HEK293 (cell line): ENCODE results near the gene DMPK.

Experiments used
- IKZF3 ChIP-seq: fragments of 450-650 bp; IDR thresholded peaks from 2 replicates; pipeline ENCODE4 v1.5.0; 2018; ENCODE audit warnings: missing biosample characterization, mild to moderate bottlenecking, missing genetic modification characterization, moderate library complexity
- KLF10 ChIP-seq: fragments of 450-650 bp; IDR thresholded peaks from 2 replicates; pipeline ENCODE4 v1.5.1; 2018; ENCODE audit warnings: missing biosample characterization, mild to moderate bottlenecking, missing genetic modification characterization
- KLF16 ChIP-seq: fragments of 450-650 bp; formaldehyde crosslinking; IDR thresholded peaks from 2 replicates; pipeline ENCODE4 v1.5.1; 2017; ENCODE audit warnings: missing biosample characterization, missing genetic modification characterization
- MYNN ChIP-seq: fragments of 450-650 bp; formaldehyde crosslinking; IDR thresholded peaks from 2 replicates; pipeline ENCODE4 v1.5.1; 2016; ENCODE audit warnings: missing biosample characterization, missing genetic modification characterization, borderline replicate concordance
- PRDM1 ChIP-seq: fragments of 450-650 bp; formaldehyde crosslinking; IDR thresholded peaks from 2 replicates; pipeline ENCODE4; 2016; ENCODE audit warnings: missing biosample characterization, missing genetic modification characterization
- SALL2 ChIP-seq: fragments of 450-650 bp; formaldehyde crosslinking; IDR thresholded peaks from 2 replicates; pipeline ENCODE4 v1.5.0; 2017; ENCODE audit warnings: missing biosample characterization, mild to moderate bottlenecking, missing genetic modification characterization, borderline replicate concordance
- SCRT2 ChIP-seq: fragments of 450-650 bp; formaldehyde crosslinking; IDR thresholded peaks from 2 replicates; pipeline ENCODE4 v1.5.1; 2016; ENCODE audit warnings: missing biosample characterization, missing genetic modification characterization
- SP3 ChIP-seq: fragments of 450-650 bp; formaldehyde crosslinking; IDR thresholded peaks from 2 replicates; pipeline ENCODE4 v1.5.1; 2016; ENCODE audit warnings: missing biosample characterization, missing genetic modification characterization
- WT1 ChIP-seq: fragments of 450-650 bp; formaldehyde crosslinking; IDR thresholded peaks from 2 replicates; pipeline ENCODE4 v1.5.1; 2016; ENCODE audit warnings: missing biosample characterization, missing genetic modification characterization
- ZBTB21 ChIP-seq: fragments of 450-650 bp; formaldehyde crosslinking; IDR thresholded peaks from 2 replicates; pipeline ENCODE4 v1.5.1; 2017; ENCODE audit warnings: missing biosample characterization, missing genetic modification characterization
- ZFHX2 ChIP-seq: fragments of 450-650 bp; formaldehyde crosslinking; conservative IDR thresholded peaks from 2 replicates; pipeline ENCODE4 v1.5.1; 2016; ENCODE audit warnings: missing biosample characterization, missing genetic modification characterization
- ZFP3 ChIP-seq: fragments of 450-650 bp; formaldehyde crosslinking; IDR thresholded peaks from 2 replicates; pipeline ENCODE4 v1.5.1; 2016; ENCODE audit warnings: low read depth, missing biosample characterization, missing genetic modification characterization
- ZNF112 ChIP-seq: fragments of 450-650 bp; formaldehyde crosslinking; IDR thresholded peaks from 2 replicates; pipeline ENCODE4 v1.5.0; 2017; ENCODE audit warnings: missing biosample characterization, missing genetic modification characterization
- ZNF138 ChIP-seq: fragments of 450-650 bp; formaldehyde crosslinking; IDR thresholded peaks from 2 replicates; pipeline ENCODE4 v1.5.1; 2016; ENCODE audit warnings: missing biosample characterization, missing genetic modification characterization, borderline replicate concordance
- ZNF292 ChIP-seq: fragments of 450-650 bp; formaldehyde crosslinking; IDR thresholded peaks from 2 replicates; pipeline ENCODE4 v1.5.1; 2016; ENCODE audit warnings: low read depth, missing biosample characterization, missing genetic modification characterization, borderline replicate concordance
- ZNF37A ChIP-seq: fragments of 450-650 bp; IDR thresholded peaks from 2 replicates; pipeline ENCODE4 v1.5.1; 2018; ENCODE audit warnings: missing biosample characterization, missing genetic modification characterization
- ZNF433 ChIP-seq: fragments of 450-650 bp; formaldehyde crosslinking; IDR thresholded peaks from 2 replicates; pipeline ENCODE4 v1.5.1; 2016; ENCODE audit warnings: missing biosample characterization, missing genetic modification characterization, low read depth
- ZNF48 ChIP-seq: fragments of 450-650 bp; formaldehyde crosslinking; IDR thresholded peaks from 2 replicates; pipeline ENCODE4 v1.5.1; 2016; ENCODE audit warnings: missing biosample characterization, missing genetic modification characterization
- ZNF521 ChIP-seq: fragments of 450-650 bp; formaldehyde crosslinking; IDR thresholded peaks from 2 replicates; pipeline ENCODE4 v1.5.1; 2017; ENCODE audit warnings: missing biosample characterization, mild to moderate bottlenecking, missing genetic modification characterization
- ZNF549 ChIP-seq: fragments of 450-650 bp; IDR thresholded peaks from 2 replicates; pipeline ENCODE4 v1.5.1; 2018; ENCODE audit warnings: missing biosample characterization, missing genetic modification characterization, mild to moderate bottlenecking, inconsistent platforms, moderate library complexity
- ZNF585B ChIP-seq: fragments of 450-650 bp; formaldehyde crosslinking; IDR thresholded peaks from 2 replicates; pipeline ENCODE4 v1.5.1; 2016; ENCODE audit warnings: missing biosample characterization, missing genetic modification characterization
- ZNF621 ChIP-seq: fragments of 450-650 bp; formaldehyde crosslinking; IDR thresholded peaks from 2 replicates; pipeline ENCODE4 v1.5.1; 2017; ENCODE audit warnings: missing biosample characterization, missing genetic modification characterization
- ZNF76 ChIP-seq: fragments of 450-650 bp; formaldehyde crosslinking; IDR thresholded peaks from 2 replicates; pipeline ENCODE4; 2016; ENCODE audit warnings: low read depth, missing biosample characterization, missing genetic modification characterization, borderline replicate concordance
- ZXDB ChIP-seq: fragments of 450-650 bp; formaldehyde crosslinking; IDR thresholded peaks from 2 replicates; pipeline ENCODE4 v1.5.1; 2016; ENCODE audit warnings: missing biosample characterization, missing genetic modification characterization
- TF ChIP-seq, protein P1 (sequence below): fragments of 450-650 bp; IDR thresholded peaks from 2 replicates; pipeline ENCODE4 v1.5.1; 2018; ENCODE audit warnings: missing biosample characterization, mild to moderate bottlenecking, missing genetic modification characterization
- TF ChIP-seq, protein P2 (sequence below): fragments of 450-650 bp; formaldehyde crosslinking; IDR thresholded peaks from 2 replicates; pipeline ENCODE4 v1.5.1; 2016; ENCODE audit warnings: missing biosample characterization, missing genetic modification characterization
- TF ChIP-seq, protein P3 (sequence below): fragments of 450-650 bp; formaldehyde crosslinking; IDR thresholded peaks from 2 replicates; pipeline ENCODE4 v1.5.1; 2016; ENCODE audit warnings: missing biosample characterization, missing genetic modification characterization
- TF ChIP-seq, protein P4 (sequence below): fragments of 450-650 bp; formaldehyde crosslinking; IDR thresholded peaks from 2 replicates; pipeline ENCODE4 v1.5.1; 2017; ENCODE audit warnings: missing biosample characterization, missing genetic modification characterization
- TF ChIP-seq, protein P5 (sequence below): fragments of 450-650 bp; formaldehyde crosslinking; IDR thresholded peaks from 2 replicates; pipeline ENCODE4 v1.5.1; 2016; ENCODE audit warnings: missing biosample characterization, missing genetic modification characterization

Gene DMPK

DNA sequence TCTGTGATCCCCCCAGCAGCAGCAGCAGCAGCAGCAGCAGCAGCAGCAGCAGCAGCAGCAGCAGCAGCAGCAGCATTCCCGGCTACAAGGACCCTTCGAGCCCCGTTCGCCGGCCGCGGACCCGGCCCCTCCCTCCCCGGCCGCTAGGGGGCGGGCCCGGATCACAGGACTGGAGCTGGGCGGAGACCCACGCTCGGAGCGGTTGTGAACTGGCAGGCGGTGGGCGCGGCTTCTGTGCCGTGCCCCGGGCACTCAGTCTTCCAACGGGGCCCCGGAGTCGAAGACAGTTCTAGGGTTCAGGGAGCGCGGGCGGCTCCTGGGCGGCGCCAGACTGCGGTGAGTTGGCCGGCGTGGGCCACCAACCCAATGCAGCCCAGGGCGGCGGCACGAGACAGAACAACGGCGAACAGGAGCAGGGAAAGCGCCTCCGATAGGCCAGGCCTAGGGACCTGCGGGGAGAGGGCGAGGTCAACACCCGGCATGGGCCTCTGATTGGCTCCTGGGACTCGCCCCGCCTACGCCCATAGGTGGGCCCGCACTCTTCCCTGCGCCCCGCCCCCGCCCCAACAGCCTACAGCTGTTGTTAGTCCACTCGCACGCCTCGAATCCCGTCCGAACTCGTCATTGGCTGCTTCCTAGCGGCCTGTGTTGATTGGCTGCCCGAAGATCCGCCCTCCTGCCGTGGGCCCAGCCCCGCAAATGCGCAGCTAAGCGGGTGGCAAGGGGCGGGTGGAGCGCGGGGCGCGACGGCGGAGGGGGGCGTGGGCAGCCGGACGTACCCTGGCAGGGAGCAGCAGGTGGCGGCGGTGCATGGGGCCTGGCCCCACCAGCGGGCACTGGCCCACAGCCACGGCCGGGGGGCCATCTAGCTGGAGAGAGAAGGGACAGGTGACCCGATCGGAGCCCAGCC lies 11.8 kb downstream of the DMPK start (continued):
- TF ChIP-seq, protein P1, sequence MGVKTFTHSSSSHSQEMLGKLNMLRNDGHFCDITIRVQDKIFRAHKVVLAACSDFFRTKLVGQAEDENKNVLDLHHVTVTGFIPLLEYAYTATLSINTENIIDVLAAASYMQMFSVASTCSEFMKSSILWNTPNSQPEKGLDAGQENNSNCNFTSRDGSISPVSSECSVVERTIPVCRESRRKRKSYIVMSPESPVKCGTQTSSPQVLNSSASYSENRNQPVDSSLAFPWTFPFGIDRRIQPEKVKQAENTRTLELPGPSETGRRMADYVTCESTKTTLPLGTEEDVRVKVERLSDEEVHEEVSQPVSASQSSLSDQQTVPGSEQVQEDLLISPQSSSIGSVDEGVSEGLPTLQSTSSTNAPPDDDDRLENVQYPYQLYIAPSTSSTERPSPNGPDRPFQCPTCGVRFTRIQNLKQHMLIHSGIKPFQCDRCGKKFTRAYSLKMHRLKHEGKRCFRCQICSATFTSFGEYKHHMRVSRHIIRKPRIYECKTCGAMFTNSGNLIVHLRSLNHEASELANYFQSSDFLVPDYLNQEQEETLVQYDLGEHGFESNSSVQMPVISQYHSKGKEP (tag by site-specific recombination) = 0 out of 2 replicates have a peak, but pooled peaks have one; percentile 53
- TF ChIP-seq, protein P2, sequence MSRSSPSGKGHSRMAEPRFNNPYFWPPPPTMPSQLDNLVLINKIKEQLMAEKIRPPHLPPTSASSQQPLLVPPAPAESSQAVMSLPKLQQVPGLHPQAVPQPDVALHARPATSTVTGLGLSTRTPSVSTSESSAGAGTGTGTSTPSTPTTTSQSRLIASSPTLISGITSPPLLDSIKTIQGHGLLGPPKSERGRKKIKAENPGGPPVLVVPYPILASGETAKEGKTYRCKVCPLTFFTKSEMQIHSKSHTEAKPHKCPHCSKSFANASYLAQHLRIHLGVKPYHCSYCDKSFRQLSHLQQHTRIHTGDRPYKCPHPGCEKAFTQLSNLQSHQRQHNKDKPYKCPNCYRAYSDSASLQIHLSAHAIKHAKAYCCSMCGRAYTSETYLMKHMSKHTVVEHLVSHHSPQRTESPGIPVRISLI (tag by site-specific recombination) = no peak
- no peak for TF ChIP-seq ZNF621
- TF ChIP-seq ZNF138 (tag by site-specific recombination) = no peak
- no peak for TF ChIP-seq SALL2 (tag by site-specific recombination)
- TF ChIP-seq ZFP3 = no peak
- TF ChIP-seq WT1 (tag by site-specific recombination) = no peak
- TF ChIP-seq ZFHX2 = peak; percentile 99
- no peak for TF ChIP-seq ZNF549
- peak; percentile 97 for TF ChIP-seq SP3 (tag by site-specific recombination)
- TF ChIP-seq PRDM1 (tag by site-specific recombination) = no peak
- TF ChIP-seq, protein P3, sequence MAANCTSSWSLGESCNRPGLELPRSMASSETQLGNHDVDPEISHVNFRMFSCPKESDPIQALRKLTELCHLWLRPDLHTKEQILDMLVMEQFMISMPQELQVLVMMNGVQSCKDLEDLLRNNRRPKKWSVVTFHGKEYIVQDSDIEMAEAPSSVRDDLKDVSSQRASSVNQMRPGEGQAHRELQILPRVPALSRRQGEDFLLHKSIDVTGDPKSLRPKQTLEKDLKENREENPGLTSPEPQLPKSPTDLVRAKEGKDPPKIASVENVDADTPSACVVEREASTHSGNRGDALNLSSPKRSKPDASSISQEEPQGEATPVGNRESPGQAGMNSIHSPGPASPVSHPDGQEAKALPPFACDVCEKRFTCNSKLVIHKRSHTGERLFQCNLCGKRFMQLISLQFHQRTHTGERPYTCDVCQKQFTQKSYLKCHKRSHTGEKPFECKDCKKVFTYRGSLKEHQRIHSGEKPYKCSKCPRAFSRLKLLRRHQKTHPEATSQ = no peak
- TF ChIP-seq SCRT2 = peak; percentile 93
- TF ChIP-seq ZNF433 (tag by site-specific recombination) = no peak
- TF ChIP-seq ZNF76 = no peak
- TF ChIP-seq, protein P4, sequence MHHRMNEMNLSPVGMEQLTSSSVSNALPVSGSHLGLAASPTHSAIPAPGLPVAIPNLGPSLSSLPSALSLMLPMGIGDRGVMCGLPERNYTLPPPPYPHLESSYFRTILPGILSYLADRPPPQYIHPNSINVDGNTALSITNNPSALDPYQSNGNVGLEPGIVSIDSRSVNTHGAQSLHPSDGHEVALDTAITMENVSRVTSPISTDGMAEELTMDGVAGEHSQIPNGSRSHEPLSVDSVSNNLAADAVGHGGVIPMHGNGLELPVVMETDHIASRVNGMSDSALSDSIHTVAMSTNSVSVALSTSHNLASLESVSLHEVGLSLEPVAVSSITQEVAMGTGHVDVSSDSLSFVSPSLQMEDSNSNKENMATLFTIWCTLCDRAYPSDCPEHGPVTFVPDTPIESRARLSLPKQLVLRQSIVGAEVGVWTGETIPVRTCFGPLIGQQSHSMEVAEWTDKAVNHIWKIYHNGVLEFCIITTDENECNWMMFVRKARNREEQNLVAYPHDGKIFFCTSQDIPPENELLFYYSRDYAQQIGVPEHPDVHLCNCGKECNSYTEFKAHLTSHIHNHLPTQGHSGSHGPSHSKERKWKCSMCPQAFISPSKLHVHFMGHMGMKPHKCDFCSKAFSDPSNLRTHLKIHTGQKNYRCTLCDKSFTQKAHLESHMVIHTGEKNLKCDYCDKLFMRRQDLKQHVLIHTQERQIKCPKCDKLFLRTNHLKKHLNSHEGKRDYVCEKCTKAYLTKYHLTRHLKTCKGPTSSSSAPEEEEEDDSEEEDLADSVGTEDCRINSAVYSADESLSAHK = no peak; the same call in 1 of the 2 replicates
- peak; percentile 49 for TF ChIP-seq KLF16 (tag by site-specific recombination)
- TF ChIP-seq, protein P5, sequence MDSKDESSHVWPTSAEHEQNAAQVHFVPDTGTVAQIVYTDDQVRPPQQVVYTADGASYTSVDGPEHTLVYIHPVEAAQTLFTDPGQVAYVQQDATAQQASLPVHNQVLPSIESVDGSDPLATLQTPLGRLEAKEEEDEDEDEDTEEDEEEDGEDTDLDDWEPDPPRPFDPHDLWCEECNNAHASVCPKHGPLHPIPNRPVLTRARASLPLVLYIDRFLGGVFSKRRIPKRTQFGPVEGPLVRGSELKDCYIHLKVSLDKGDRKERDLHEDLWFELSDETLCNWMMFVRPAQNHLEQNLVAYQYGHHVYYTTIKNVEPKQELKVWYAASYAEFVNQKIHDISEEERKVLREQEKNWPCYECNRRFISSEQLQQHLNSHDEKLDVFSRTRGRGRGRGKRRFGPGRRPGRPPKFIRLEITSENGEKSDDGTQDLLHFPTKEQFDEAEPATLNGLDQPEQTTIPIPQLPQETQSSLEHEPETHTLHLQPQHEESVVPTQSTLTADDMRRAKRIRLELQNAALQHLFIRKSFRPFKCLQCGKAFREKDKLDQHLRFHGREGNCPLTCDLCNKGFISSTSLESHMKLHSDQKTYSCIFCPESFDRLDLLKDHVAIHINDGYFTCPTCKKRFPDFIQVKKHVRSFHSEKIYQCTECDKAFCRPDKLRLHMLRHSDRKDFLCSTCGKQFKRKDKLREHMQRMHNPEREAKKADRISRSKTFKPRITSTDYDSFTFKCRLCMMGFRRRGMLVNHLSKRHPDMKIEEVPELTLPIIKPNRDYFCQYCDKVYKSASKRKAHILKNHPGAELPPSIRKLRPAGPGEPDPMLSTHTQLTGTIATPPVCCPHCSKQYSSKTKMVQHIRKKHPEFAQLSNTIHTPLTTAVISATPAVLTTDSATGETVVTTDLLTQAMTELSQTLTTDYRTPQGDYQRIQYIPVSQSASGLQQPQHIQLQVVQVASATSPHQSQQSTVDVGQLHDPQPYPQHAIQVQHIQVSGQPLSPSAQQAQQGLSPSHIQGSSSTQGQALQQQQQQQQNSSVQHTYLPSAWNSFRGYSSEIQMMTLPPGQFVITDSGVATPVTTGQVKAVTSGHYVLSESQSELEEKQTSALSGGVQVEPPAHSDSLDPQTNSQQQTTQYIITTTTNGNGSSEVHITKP = no peak
- peak; percentile 99 for TF ChIP-seq KLF10 (tag by site-specific recombination)
- no peak for TF ChIP-seq ZBTB21 (tag by site-specific recombination)
- TF ChIP-seq ZNF112 (tag by site-specific recombination) = no peak
- no peak for TF ChIP-seq ZNF521 (tag by site-specific recombination)
- peak; percentile 34; the same call in 1 of the 2 replicates for TF ChIP-seq IKZF3 (tag by site-specific recombination)
- TF ChIP-seq MYNN (tag by site-specific recombination) = no peak
- TF ChIP-seq ZNF585B = no peak
- TF ChIP-seq ZNF37A = no peak
- TF ChIP-seq ZXDB = peak; percentile 73
- TF ChIP-seq ZNF292 = no peak
- no peak for TF ChIP-seq ZNF48 (tag by site-specific recombination)
